Panc1 (cell line): ENCODE results near the gene SPATA20. TPM values are rescaled to one million over a fixed set of nuclear protein-coding genes. Genes with fewer than 3 reads are reported as not detected.

ENCODE experiments used
- ATAC-seq: fragments of 200-7000 bp; cut with Tn5 transposase; 2 replicates; pipeline ENCODE4 v1.9.1; 2020; ENCODE audit warnings: mild to moderate bottlenecking, moderate library complexity
- BruUV-seq: library from RNA; stranded (reverse); fragments of 400-500 nt; replicated peaks from 2 replicates; lab custom pipeline; 2021; lab: Mats Ljungman, UMichigan
- CTCF ChIA-PET: fragments of 300-600 bp; sonication (Branson Sonifier 250); formaldehyde crosslinking; loops from one replicate; lab custom pipeline; 2022; ENCODE audit warnings: antibody characterized with exemption; lab: Charles Lee
- POLR2A ChIA-PET: fragments of 300-600 bp; sonication (Branson Sonifier 250); formaldehyde crosslinking; loops from one replicate; lab custom pipeline; 2022; ENCODE audit warnings: antibody characterized with exemption; lab: Charles Lee
- DNase-seq: peaks from one replicate; pipeline ENCODE4 v3.0.0-alpha.2; 2010; ENCODE audit warnings: low read depth, low spot score
- H3K27ac ChIP-seq: 2 replicates; pipeline ENCODE4 v1.5.1; 2011; ENCODE audit warnings: mild to moderate bottlenecking, low read length, inconsistent platforms
- H3K27me3 ChIP-seq: fragments of 200-500 bp; sonication (Bioruptor generic); 2 replicates; pipeline ENCODE4 v1.6.0; 2014; ENCODE audit warnings: low read length, inconsistent platforms; ENCODE audit not compliant: control insufficient read depth, insufficient read depth
- H3K36me3 ChIP-seq: fragments of 200-500 bp; sonication (Bioruptor generic); 2 replicates; pipeline ENCODE4 v1.5.1; 2014; ENCODE audit warnings: inconsistent platforms, mild to moderate bottlenecking, low read length, moderate library complexity; ENCODE audit not compliant: control insufficient read depth, insufficient read depth
- H3K4me1 ChIP-seq: 2 replicates; pipeline ENCODE4 v1.5.1; 2011; ENCODE audit warnings: inconsistent platforms, mild to moderate bottlenecking, low read length, moderate library complexity; ENCODE audit not compliant: control insufficient read depth, insufficient read depth
- H3K4me3 ChIP-seq, 2 experiments: 2 replicates each; pipeline ENCODE4 v1.5.1; 2011 to 2012; ENCODE audit warnings: low read depth in 2 of 2, low read length in 2 of 2, mild to moderate bottlenecking in 2 of 2, inconsistent platforms in 1 of 2, moderate library complexity in 1 of 2
- H3K9me3 ChIP-seq: fragments of 200-500 bp; sonication (Bioruptor generic); 2 replicates; pipeline ENCODE4 v1.5.1; 2014; ENCODE audit warnings: low read depth, mild to moderate bottlenecking, inconsistent platforms, low read length, moderate library complexity; ENCODE audit not compliant: control insufficient read depth, insufficient read depth
- CTCF ChIP-seq: fragments of 450-650 bp; IDR thresholded peaks from 2 replicates; pipeline ENCODE4 v1.5.1; 2017; ENCODE audit warnings: mild to moderate bottlenecking
- POLR2AphosphoS5 ChIP-seq: IDR thresholded peaks from 2 replicates; pipeline ENCODE4 v1.6.1; 2012; ENCODE audit warnings: mild to moderate bottlenecking, low read depth, low read length, moderate library complexity
- REST ChIP-seq, 2 experiments: IDR thresholded peaks; 2 replicates each; pipeline ENCODE4 v1.6.1; 2011 to 2012; ENCODE audit warnings: low read depth in 2 of 2, control low read depth in 1 of 2, low read length in 1 of 2, mild to moderate bottlenecking in 1 of 2, moderate library complexity in 1 of 2; ENCODE audit not compliant: insufficient read depth in 1 of 2
- SIN3A ChIP-seq: IDR thresholded peaks from 2 replicates; pipeline ENCODE4 v1.6.1; 2012; ENCODE audit warnings: low read depth, mild to moderate bottlenecking, low read length, moderate library complexity, borderline replicate concordance; ENCODE audit not compliant: insufficient read depth
- TCF7L2 ChIP-seq: IDR thresholded peaks from 2 replicates; pipeline ENCODE4 v1.6.1; 2011; ENCODE audit warnings: mild to moderate bottlenecking, low read depth, low read length, inconsistent platforms
- in situ Hi-C: cut with HindIII; loops from 2 replicates; pipeline ENCODE4 v1.10.0; 2016; ENCODE audit warnings: low sequenced_read_pairs, low pct_unique_long_range_greater_than_20kb
- intact Hi-C: fragments of 100-400 bp; cut with micrococcal nuclease; formaldehyde crosslinking; loops from one replicate; pipeline ENCODE4 v1.10.0; 2022; ENCODE audit not compliant: unreplicated experiment
- total RNA-seq: library from RNA; stranded (reverse); gene quantifications from one replicate; pipeline ENCODE4 v1.2.1, GENCODE V29; 2021; ENCODE audit not compliant: unreplicated experiment

The SPATA20 gene
- total RNA-seq, 1 experiment from 2014 or later, result 82.2 TPM

- H3K9me3 ChIP-seq, result no peaks in the 10 kb centered on the region
- H3K36me3 ChIP-seq, result no peaks in the 10 kb centered on the region
- intact Hi-C loops, result no loop called here
- TF ChIP-seq POLR2AphosphoS5, result no peak
- no peak for TF ChIP-seq CTCF
- TF ChIP-seq TCF7L2, result no peak
- TF ChIP-seq SIN3A, result no peak
- no peak for TF ChIP-seq REST (IDR thresholded peaks at IDR 0.05; ENCODE audit: insufficient read depth in 1 of 2, low read depth in 2 of 2, low read length in 1 of 2)
- ChIA-PET CTCF (no interaction called here), POLR2A (no interaction called here)
- no peaks in the 10 kb centered on the region for H3K4me1 ChIP-seq
- no peak overlapping the region for H3K27ac ChIP-seq
- BruUV-seq, result no TSS peak
- H3K27me3 ChIP-seq, result no peaks in the 10 kb centered on the region
- no peak overlapping the region for H3K4me3 ChIP-seq
- ATAC-seq (no peak), DNase-seq (no peak)
- in situ Hi-C loops, result no loop called here
Observed at GRCh38 chr17:50594892-50595291, 47.9 kb downstream of the SPATA20 start.

DNA sequence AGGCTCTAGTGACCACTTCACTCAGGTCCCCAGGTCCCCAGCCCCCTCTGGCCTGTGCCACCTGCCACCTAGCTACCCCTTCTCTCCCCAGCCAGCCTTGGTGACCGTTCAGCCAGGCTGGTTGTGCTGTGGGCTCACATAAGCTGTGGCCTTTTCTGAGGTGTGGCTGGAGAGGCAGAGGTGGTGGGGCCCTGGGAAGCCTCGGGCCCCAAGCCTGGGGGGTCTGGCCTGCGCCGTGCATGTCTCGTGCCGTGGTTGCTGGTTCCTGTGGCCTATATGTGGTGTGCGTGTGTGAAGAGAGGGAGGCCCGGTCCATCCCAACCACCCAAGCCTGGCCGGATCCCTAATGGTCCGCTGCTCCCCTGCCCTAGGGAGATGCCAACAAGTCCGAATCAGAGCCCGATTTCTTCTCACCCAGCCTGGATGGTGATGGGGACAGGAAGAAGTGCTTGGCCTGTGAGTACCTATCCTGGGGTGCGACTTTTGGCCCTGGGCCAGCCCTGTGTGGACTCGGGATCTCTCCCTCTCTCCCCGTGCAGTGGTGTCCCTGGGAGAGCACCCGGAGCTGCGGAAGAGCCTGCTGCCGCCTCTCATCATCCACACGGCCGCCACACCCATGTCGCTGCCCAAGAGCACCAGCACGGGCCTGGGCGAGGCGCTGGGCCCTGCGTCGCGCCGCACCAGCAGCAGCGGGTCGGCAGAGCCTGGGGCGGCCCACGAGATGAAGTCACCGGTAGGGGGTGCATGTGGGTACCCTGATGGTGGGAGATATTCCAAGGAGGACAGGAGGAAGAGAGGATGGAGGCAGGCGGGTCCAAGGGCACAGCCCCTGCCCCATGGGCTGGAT, 49.4 kb downstream of the SPATA20 start:
- no peaks in the 10 kb centered on the region for H3K27me3 ChIP-seq
- 0 out of 2 replicates have a peak, but pooled peaks cover 3% of the 10 kb centered on the region for H3K4me1 ChIP-seq
- TF ChIP-seq CTCF (no peak), REST (IDR thresholded peaks at IDR 0.05; ENCODE audit: insufficient read depth in 1 of 2, low read depth in 2 of 2, low read length in 1 of 2) (no peak), SIN3A (no peak), TCF7L2 (no peak), POLR2AphosphoS5 (no peak)
- POLR2A ChIA-PET, result no interaction called here
- no peak overlapping the region for H3K4me3 ChIP-seq
- DNase-seq (no peak), ATAC-seq (0 out of 2 replicates have a peak, but pooled peaks have one; percentile 23)
- in situ Hi-C loops, result no loop called here
- intact Hi-C loops, result no loop called here
- H3K9me3 ChIP-seq, result no peaks in the 10 kb centered on the region
- CTCF ChIA-PET, result no interaction called here
- H3K36me3 ChIP-seq, result no peaks in the 10 kb centered on the region
- H3K27ac ChIP-seq, result no peak overlapping the region
- no TSS peak for BruUV-seq
